GM12878 (cell line): ENCODE results near the gene RHNO1. TPM values are rescaled to one million over a fixed set of nuclear protein-coding genes. Genes with fewer than 3 reads are reported as not detected.

Experiments
- ATAC-seq: fragments of 200-7000 bp; cut with Tn5 transposase; 3 replicates; pipeline ENCODE4 v1.9.1; 2020; ENCODE audit warnings: mild to moderate bottlenecking, moderate library complexity
- BruUV-seq: library from RNA; stranded (reverse); fragments of 400-500 nt; replicated peaks from 2 replicates; lab custom pipeline; 2021; lab: Mats Ljungman, UMichigan
- CTCF ChIA-PET: fragments of 300-600 bp; sonication (Branson Sonifier 250); formaldehyde crosslinking; extraction: SDS; loops from one replicate; lab custom pipeline; 2021; ENCODE audit warnings: inconsistent platforms; lab: Yijun Ruan, JAX
- POLR2A ChIA-PET: fragments of 350-600 bp; formaldehyde crosslinking; extraction: SDS; loops from one replicate; lab custom pipeline; 2021; ENCODE audit warnings: inconsistent platforms; lab: Charles Lee
- RAD21 ChIA-PET: fragments of 300-600 bp; sonication (Branson Sonifier 250); formaldehyde crosslinking; loops from one replicate; lab custom pipeline; 2023; ENCODE audit warnings: antibody characterized with exemption; ENCODE audit not compliant: unreplicated experiment; lab: Charles Lee
- SMC1A ChIA-PET: fragments of 300-600 bp; sonication (Branson Sonifier 250); formaldehyde crosslinking; loops from one replicate; lab custom pipeline; 2023; ENCODE audit not compliant: unreplicated experiment, uncharacterized antibody; lab: Charles Lee
- DNase-seq: peaks from one replicate; pipeline ENCODE4 v3.0.0-alpha.2; 2011; ENCODE audit warnings: low read depth, low spot score
- FAIRE-seq: peaks from 3 replicates; lab custom pipeline; 2011; peaks lifted over from hg19 to GRCh38; lab: Jason Lieb, UNC
- H2AFZ ChIP-seq: 2 replicates; pipeline ENCODE4 v1.6.0; 2011; ENCODE audit warnings: low read depth, low read length, control low read depth; ENCODE audit not compliant: control insufficient read depth
- H3K27ac ChIP-seq: 2 replicates; pipeline ENCODE4 v1.5.1; 2011; ENCODE audit warnings: control low read depth; ENCODE audit not compliant: control insufficient read depth, insufficient read depth
- H3K27me3 ChIP-seq, 2 experiments: replicated peaks in 1 of 2; 2 replicates each; pipeline versions ENCODE4 v1.6.0 to v1.6.1; 2011; ENCODE audit warnings: low read length in 1 of 2; ENCODE audit not compliant: control insufficient read depth in 2 of 2, insufficient read depth in 2 of 2
- H3K36me3 ChIP-seq, 2 experiments: 2 replicates each; pipeline ENCODE4 v1.5.1; 2011; ENCODE audit warnings: low read length in 1 of 2; ENCODE audit not compliant: control insufficient read depth in 2 of 2, insufficient read depth in 2 of 2
- H3K4me1 ChIP-seq: 2 replicates; pipeline ENCODE4 v1.6.1; 2011; ENCODE audit warnings: mild to moderate bottlenecking, low read length, moderate library complexity, mixed read lengths; ENCODE audit not compliant: control insufficient read depth, insufficient read depth
- H3K4me2 ChIP-seq: 2 replicates; pipeline ENCODE4 v1.6.0; 2011; ENCODE audit warnings: control low read depth; ENCODE audit not compliant: control insufficient read depth, insufficient read depth
- H3K4me3 ChIP-seq: fragments of 200-600 bp; sonication (generic); 2 replicates; pipeline ENCODE4 v1.5.1; 2016
- H3K79me2 ChIP-seq: 2 replicates; pipeline ENCODE4 v1.6.0; 2011; ENCODE audit warnings: low read length; ENCODE audit not compliant: control insufficient read depth, insufficient read depth
- H3K9ac ChIP-seq: 2 replicates; pipeline ENCODE4 v1.8.0; 2011; ENCODE audit warnings: low read length, control low read depth, mixed read lengths; ENCODE audit not compliant: control insufficient read depth, insufficient read depth
- H3K9me3 ChIP-seq: replicated peaks from 3 replicates; pipeline ENCODE4 v1.5.1; 2011; ENCODE audit warnings: mild to moderate bottlenecking, low read length; ENCODE audit not compliant: control insufficient read depth, insufficient read depth
- H4K20me1 ChIP-seq: 2 replicates; pipeline ENCODE4 v1.6.0; 2011; ENCODE audit not compliant: control insufficient read depth, insufficient read depth
- FOXK2 ChIP-seq: fragments of 450-650 bp; IDR thresholded peaks from 2 replicates; pipeline ENCODE4 v1.6.1; 2017; ENCODE audit warnings: mild to moderate bottlenecking, moderate library complexity
- KAT2A ChIP-seq: conservative IDR thresholded peaks from 2 replicates; pipeline ENCODE4 v1.6.1; 2011; ENCODE audit warnings: low read depth, low read length; ENCODE audit not compliant: control insufficient read depth
- KDM1A ChIP-seq: fragments of 200-600 bp; sonication (generic); IDR thresholded peaks from 2 replicates; pipeline ENCODE4 v1.6.1; 2016; ENCODE audit warnings: borderline replicate concordance
- MTA3 ChIP-seq: IDR thresholded peaks from 2 replicates; pipeline ENCODE4 v1.6.1; 2012; ENCODE audit warnings: low read length, inconsistent platforms, borderline replicate concordance
- NR2C1 ChIP-seq: fragments of 450-650 bp; IDR thresholded peaks from 2 replicates; pipeline ENCODE4 v1.6.1; 2017; ENCODE audit warnings: antibody characterized with exemption, mild to moderate bottlenecking, moderate library complexity
- SP1 ChIP-seq: IDR thresholded peaks from one replicate; pipeline ENCODE4 v1.6.1; 2011; ENCODE audit warnings: low read depth, low read length
- WGBS: methylation state at CpG from one replicate; pipeline ENCODE4 v1.1.6; 2016; ENCODE audit warnings: low lambda C conversion rate; ENCODE audit not compliant: insufficient replicate concordance, insufficient coverage; ENCODE audit errors: missing lambda C conversion rate; 5-methylcytosine and 5-hydroxymethylcytosine counted together
- in situ Hi-C: fragments of 300-500 bp; cut with MboI; formaldehyde crosslinking; loops from 9 replicates; pipeline ENCODE4 v1.14.3; 2018; ENCODE audit warnings: mixed read lengths
- intact Hi-C: fragments of 100-400 bp; cut with micrococcal nuclease; formaldehyde crosslinking; loops from one replicate; pipeline ENCODE4 v1.14.2; 2022; ENCODE audit not compliant: unreplicated experiment
- polyA plus RNA-seq, 11 experiments: library from polyadenylated mRNA; depleted of rRNA in 4 of 11; unstranded in 6 of 11; stranded (reverse) in 5 of 11; fragments of >200 nt; fragmentation: Nextera tagmentation in 4 of 11; fragmentation: Illumina TruSeq in 1 of 11; extraction: Ambion mirVana in 4 of 11; extraction: Trizol in 1 of 11; gene quantifications; 1 replicate in 1 of 11; 2 replicates in 10 of 11; pipeline versions ENCODE4 v1.2.1 to v1.2.3, GENCODE V29; 2011 to 2016; ENCODE audit warnings: inconsistent platforms in 2 of 11, missing spikeins in 2 of 11, low read depth in 1 of 11
- total RNA-seq, 4 experiments: library from RNA; depleted of rRNA in 3 of 4; stranded (reverse); fragments of >200 nt in 3 of 4; fragmentation: Illumina TruSeq in 1 of 4; extraction: Trizol in 1 of 4; gene quantifications; 2 replicates each; pipeline versions ENCODE4 v1.2.1 to v1.2.3, GENCODE V29; 2013 to 2021

The RHNO1 gene
- total and polyA plus RNA-seq, 10 of the 15 experiments (the other 5 are each of a cell fraction or from before 2014, with no cell fraction given) = 27.9 to 91.6 (median 49.3) TPM

GRCh38 chr12:2893007-2893406 is 16.0 kb downstream of the RHNO1 start:
- DNase-seq (no peak), FAIRE-seq (no peak), ATAC-seq (no peak)
- H3K27me3 ChIP-seq = no peaks in the 10 kb centered on the region
- H4K20me1 ChIP-seq = no peaks in the 10 kb centered on the region
- peaks cover 2% of the 10 kb centered on the region; the same call in 1 of the 2 replicates for H3K79me2 ChIP-seq
- H3K4me2 ChIP-seq = no peak overlapping the region
- no peak overlapping the region for H3K4me3 ChIP-seq
- SMC1A ChIA-PET = no interaction called here
- no TSS peak for BruUV-seq
- in situ Hi-C loops = no loop called here
- H2AFZ ChIP-seq = no peak overlapping the region
- H3K9me3 ChIP-seq = no peaks in the 10 kb centered on the region
- 94% methylated on average over 4 of the region's 8 CpGs for WGBS
- no peak overlapping the region for H3K9ac ChIP-seq
- no peak for TF ChIP-seq KAT2A
- TF ChIP-seq NR2C1 = no peak
- RAD21 ChIA-PET = no interaction called here
- intact Hi-C loops = loop anchor here (5.0 kb wide), 1 partner anchor 39 kb away; no protein-coding TSS in a partner anchor
- H3K36me3 ChIP-seq = peaks cover 0 to 3% of the 10 kb centered on the region in 2 experiments; a peak in 2 of 4 replicates
- CTCF ChIA-PET = no interaction called here
- peaks cover 4% of the 10 kb centered on the region for H3K4me1 ChIP-seq
- POLR2A ChIA-PET = interaction anchor here (1.2 kb wide), 1 partner anchor 13 kb away, joined by 3 read pairs; no protein-coding TSS in a partner anchor
- no peak overlapping the region for H3K27ac ChIP-seq

- intact Hi-C loops (no loop called here), in situ Hi-C loops (no loop called here)
- no peak for ATAC-seq
- no peak for DNase-seq
- Histone ChIP-seq H3K9me3 (no peaks in the 10 kb centered on the region), H3K4me1 (peaks cover 3% of the 10 kb centered on the region), H3K4me2 (no peak overlapping the region), H3K4me3 (no peak overlapping the region), H2AFZ (no peak overlapping the region), H3K79me2 (peaks cover 2% of the 10 kb centered on the region; the same call in 1 of the 2 replicates), H3K9ac (no peak overlapping the region), H3K36me3 (no peaks in the 10 kb centered on the region), H3K27me3 (no peaks in the 10 kb centered on the region), H3K27ac (no peak overlapping the region), H4K20me1 (no peaks in the 10 kb centered on the region)
- ChIA-PET CTCF (interaction anchor here (0.7 kb wide), 1 partner anchor 26 kb away, joined by 3 read pairs; no protein-coding TSS in a partner anchor), RAD21 (no interaction called here), POLR2A (interaction anchor here (0.6 kb wide), 2 partner anchors 10 to 859 kb away, joined by 3 to 5 read pairs; no protein-coding TSS in a partner anchor), SMC1A (interaction anchor here (1.0 kb wide), 1 partner anchor 17 kb away, joined by 6 read pairs; no protein-coding TSS in a partner anchor)
- no peak for TF ChIP-seq MTA3
- TF ChIP-seq FOXK2 = no peak
- no peak for TF ChIP-seq SP1
- TF ChIP-seq KDM1A = no peak
- no peak for FAIRE-seq
- WGBS = 48% methylated on average over 2 of the region's 2 CpGs
- BruUV-seq = no TSS peak
Measured at GRCh38 chr12:2895051-2895451, 18.0 kb downstream of the RHNO1 start.
